A549 (cell line): ENCODE data around the gene RASSF3. TPM values are rescaled to one million over a fixed set of nuclear protein-coding genes. Genes with fewer than 3 reads are reported as not detected.

Experiments used
- ATAC-seq, 2 experiments: fragments of 200-7000 bp in 1 of 2; fragments of >200 bp in 1 of 2; cut with Nextera tagmentation in 1 of 2; cut with Tn5 transposase in 1 of 2; 3 replicates each; pipeline versions ENCODE4 v1.8.0 to v1.9.1; 2018 to 2020; ENCODE audit warnings: mild to moderate bottlenecking in 1 of 2, moderate library complexity in 1 of 2
- CTCF ChIA-PET: fragments of 300-600 bp; sonication (Branson Sonifier 250); formaldehyde crosslinking; extraction: SDS; loops from one replicate; lab custom pipeline; 2021; ENCODE audit warnings: antibody characterized with exemption, inconsistent platforms; lab: Yijun Ruan, JAX
- POLR2A ChIA-PET: fragments of 350-600 bp; formaldehyde crosslinking; extraction: SDS; loops from one replicate; lab custom pipeline; 2021; ENCODE audit warnings: antibody characterized with exemption, inconsistent platforms; lab: Yijun Ruan, JAX
- DNase-seq, 2 experiments: peaks; one replicate each; pipeline versions ENCODE4 v3.0.0 to v3.0.0-alpha.2; 2011 to 2016; ENCODE audit warnings: low read depth in 1 of 2, low spot score in 1 of 2
- FAIRE-seq: peaks from 2 replicates; lab custom pipeline; 2011; peaks lifted over from hg19 to GRCh38; lab: Jason Lieb, UNC
- H3K27ac ChIP-seq, 2 experiments: fragments of >200 bp; sonication (Bioruptor Twin); formaldehyde crosslinking; 3 replicates each; pipeline ENCODE4 v1.5.1; 2016 to 2017
- H3K4me1 ChIP-seq: fragments of >200 bp; sonication (Bioruptor Twin); formaldehyde crosslinking; 3 replicates; pipeline ENCODE4 v1.6.1; 2016
- H3K4me2 ChIP-seq: fragments of >200 bp; sonication (Bioruptor Twin); formaldehyde crosslinking; 3 replicates; pipeline ENCODE4 v1.6.1; 2016
- H3K4me3 ChIP-seq: fragments of >200 bp; sonication (Bioruptor Twin); formaldehyde crosslinking; 3 replicates; pipeline ENCODE4 v1.5.1; 2016
- H3K9me3 ChIP-seq: fragments of >200 bp; sonication (Bioruptor Twin); formaldehyde crosslinking; 3 replicates; pipeline ENCODE4 v1.6.1; 2016
- BCL3 ChIP-seq: fragments of >200 bp; sonication (Bioruptor Twin); formaldehyde crosslinking; IDR thresholded peaks from 3 replicates; pipeline ENCODE4 v1.6.1; 2016
- FOSB ChIP-seq: fragments of 250-450 bp; sonication (Bioruptor Pico); IDR thresholded peaks from 2 replicates; pipeline ENCODE4 v1.5.0; 2020; ENCODE audit warnings: mild to moderate bottlenecking, moderate library complexity
- HDAC2 ChIP-seq: fragments of 200-600 bp; sonication (generic); IDR thresholded peaks from 2 replicates; pipeline ENCODE4 v1.6.1; 2016
- HES2 ChIP-seq: fragments of >200 bp; sonication (Bioruptor Twin); formaldehyde crosslinking; IDR thresholded peaks from 2 replicates; pipeline ENCODE4 v1.6.1; 2016
- HOXB13 ChIP-seq: fragments of 250-450 bp; sonication (Bioruptor Pico); IDR thresholded peaks from 2 replicates; pipeline ENCODE4 v1.5.0; 2020; ENCODE audit warnings: low read depth, mild to moderate bottlenecking, moderate library complexity
- HOXB5 ChIP-seq: fragments of 250-450 bp; sonication (Bioruptor Pico); IDR thresholded peaks from 2 replicates; pipeline ENCODE4 v1.5.0; 2020; ENCODE audit warnings: mild to moderate bottlenecking, moderate library complexity
- KDM5A ChIP-seq: fragments of 200-600 bp; sonication (generic); IDR thresholded peaks from 2 replicates; pipeline ENCODE4 v1.6.1; 2016; ENCODE audit warnings: antibody characterized with exemption, mild to moderate bottlenecking
- MAFK ChIP-seq: fragments of 450-650 bp; IDR thresholded peaks from 2 replicates; pipeline ENCODE4 v1.6.1; 2014; ENCODE audit not compliant: partially characterized antibody
- MAX ChIP-seq: IDR thresholded peaks from 2 replicates; pipeline ENCODE4 v1.6.1; 2012
- MYC ChIP-seq: IDR thresholded peaks from 2 replicates; pipeline ENCODE4 v1.6.1; 2012; ENCODE audit warnings: mild to moderate bottlenecking, inconsistent platforms, low read length, improper control_type of control experiment, borderline replicate concordance
- NR3C1 ChIP-seq: fragments of >200 bp; sonication (Bioruptor Twin); formaldehyde crosslinking; IDR thresholded peaks from 3 replicates; pipeline ENCODE4 v1.6.1; 2017
- PBX3 ChIP-seq: IDR thresholded peaks from 2 replicates; pipeline ENCODE4 v1.6.1; 2012
- SREBF2 ChIP-seq: fragments of 450-650 bp; IDR thresholded peaks from 2 replicates; pipeline ENCODE4 v1.6.1; 2014; ENCODE audit warnings: mild to moderate bottlenecking, moderate library complexity
- TP53 ChIP-seq: fragments of 250-450 bp; sonication (Bioruptor Pico); IDR thresholded peaks from 2 replicates; pipeline ENCODE4 v1.5.0; 2021; ENCODE audit warnings: mild to moderate bottlenecking, moderate library complexity
- ZC3H11A ChIP-seq: fragments of 450-650 bp; IDR thresholded peaks from 2 replicates; pipeline ENCODE4 v1.6.1; 2014; ENCODE audit warnings: antibody characterized with exemption, mild to moderate bottlenecking
- ZFP36 ChIP-seq: fragments of 450-650 bp; IDR thresholded peaks from 2 replicates; pipeline ENCODE4 v1.6.1; 2014; ENCODE audit warnings: borderline replicate concordance; ENCODE audit not compliant: partially characterized antibody
- ZNF302 ChIP-seq: fragments of 250-450 bp; sonication (Bioruptor Pico); IDR thresholded peaks from 2 replicates; pipeline ENCODE4 v1.9.0; 2021; ENCODE audit warnings: inconsistent platforms, mild to moderate bottlenecking, moderate library complexity
- ZSCAN20 ChIP-seq: fragments of 250-450 bp; sonication (Bioruptor Pico); IDR thresholded peaks from 2 replicates; pipeline ENCODE4 v1.8.0; 2022; ENCODE audit warnings: mild to moderate bottlenecking, moderate library complexity
- WGBS: methylation state at CpG from one replicate; pipeline ENCODE4 v1.1.6; 2017; ENCODE audit errors: missing lambda C conversion rate; 5-methylcytosine and 5-hydroxymethylcytosine counted together
- polyA plus RNA-seq, 4 experiments: library from polyadenylated mRNA; depleted of rRNA in 3 of 4; stranded (reverse); fragments of >200 nt; fragmentation: RNase III in 1 of 4; extraction: RNeasy Plus Mini Kit Qiagen cat#74134 plus additional on column Dnase treatment in 1 of 4; gene quantifications; 2 replicates in 3 of 4; 3 replicates in 1 of 4; pipeline ENCODE4 v1.2.3, GENCODE V29; 2011 to 2017
- TF ChIP-seq, protein P1 (sequence below): IDR thresholded peaks from 2 replicates; pipeline ENCODE4 v1.6.1; 2012; ENCODE audit warnings: low read depth, borderline replicate concordance
- TF ChIP-seq, protein P2 (sequence below): fragments of 450-650 bp; IDR thresholded peaks from 2 replicates; pipeline ENCODE4 v1.6.1; 2014; ENCODE audit warnings: antibody characterized with exemption

RASSF3 gene
- polyA plus RNA-seq, 2 of the 4 experiments (the other 2 are of a cell fraction) = 19.7 to 35.4 TPM

DNA sequence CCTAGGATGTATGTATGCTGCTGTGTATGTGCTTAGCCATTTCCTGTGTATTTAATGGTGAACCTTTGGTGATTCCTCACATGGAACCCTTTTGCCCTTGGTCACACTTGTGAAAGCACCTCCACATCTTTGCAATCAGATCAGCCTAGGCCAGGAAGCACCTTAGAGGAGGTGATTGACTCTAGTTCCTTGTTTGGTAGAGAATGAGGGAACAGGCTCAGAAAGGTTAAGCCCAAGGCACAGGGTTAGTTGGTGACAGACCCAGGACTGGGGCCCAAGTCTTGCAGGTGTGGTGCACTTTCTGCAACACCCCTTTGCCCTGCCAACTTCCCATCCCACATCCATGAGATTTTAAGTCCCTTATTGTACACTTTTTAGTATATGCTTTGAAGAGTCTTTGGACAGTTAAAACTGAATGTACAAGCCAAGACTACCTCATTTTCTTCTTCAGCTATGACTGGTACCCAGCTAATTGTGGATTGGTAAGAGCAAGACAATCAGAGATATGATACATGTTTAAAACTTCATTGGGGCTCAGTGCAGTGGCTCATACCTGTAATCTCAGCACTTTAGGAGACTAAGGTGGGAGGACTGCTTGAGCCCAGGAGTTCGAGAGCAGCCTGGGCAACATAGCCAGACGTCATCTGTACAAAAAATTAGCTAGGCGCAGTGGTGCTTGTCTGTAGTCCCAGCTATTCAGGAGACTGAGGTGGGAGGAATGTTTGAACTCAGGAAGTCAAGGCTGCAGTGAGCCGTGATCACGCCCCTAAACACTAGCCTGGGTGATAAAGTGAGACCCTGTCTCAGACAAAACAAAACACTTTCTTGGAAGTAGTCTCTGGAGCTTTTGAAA, 71.1 kb downstream of the RASSF3 start:
- FAIRE-seq (no peak), ATAC-seq (no peak), DNase-seq (no peak)
- no peaks in the 10 kb centered on the region for H3K9me3 ChIP-seq
- H3K4me2 ChIP-seq = peak overlapping the region; percentile 94
- ChIA-PET CTCF (interaction anchor here (0.6 to 11.7 kb wide), 5 partner anchors 12 to 218 kb away, joined by 3 to 112 read pairs (median 28); partner anchors contain the start of gene RASSF3), POLR2A (no interaction called here)
- H3K27ac ChIP-seq = peak overlapping the region; percentile 86 to 92
- H3K4me3 ChIP-seq = no peak overlapping the region
- H3K4me1 ChIP-seq = peaks cover 71% of the 10 kb centered on the region
- 89% methylated on average over 5 of the region's 5 CpGs for WGBS
- TF ChIP-seq ZNF302 (no peak), HES2 (no peak), HDAC2 (no peak)
- TF ChIP-seq, all 56 proteins: peak for 0

GRCh38 chr12:64682572-64683277, 72.4 kb downstream of the RASSF3 start:
- peak in 1 of 2 experiments; percentile 40 for DNase-seq
- H3K4me1 ChIP-seq = peaks cover 59% of the 10 kb centered on the region
- H3K27ac ChIP-seq = peak overlapping the region; percentile 12 to 21; a peak in 4 of 6 replicates
- peak overlapping the region; percentile 41 for H3K4me2 ChIP-seq
- ChIA-PET POLR2A (no interaction called here), CTCF (interaction anchor here (1.0 to 11.7 kb wide), 6 partner anchors 11 to 134 kb away, joined by 4 to 112 read pairs (median 17); partner anchors contain the start of gene RASSF3)
- TF ChIP-seq FOSB (CRISPR knock-in tag) = no peak
- no peak for TF ChIP-seq NR3C1
- no peak for TF ChIP-seq TP53 (CRISPR knock-in tag)
- TF ChIP-seq PBX3 = no peak
- no peak for TF ChIP-seq MYC
- H3K4me3 ChIP-seq = no peak overlapping the region
- no peaks in the 10 kb centered on the region for H3K9me3 ChIP-seq
- no peak for FAIRE-seq
- ATAC-seq = no peak
- WGBS = 78% methylated on average over 6 of the region's 6 CpGs

GRCh38 chr12:64683816-64684543, 73.7 kb downstream of the RASSF3 start:
- ChIA-PET CTCF (interaction anchor here (1.4 to 11.7 kb wide), 4 partner anchors 9 to 135 kb away, joined by 4 to 112 read pairs (median 23); partner anchors contain the start of gene RASSF3), POLR2A (no interaction called here)
- no peak overlapping the region for H3K4me3 ChIP-seq
- H3K4me2 ChIP-seq = no peak overlapping the region
- no peak for TF ChIP-seq TP53 (CRISPR knock-in tag)
- TF ChIP-seq BCL3 = no peak
- TF ChIP-seq NR3C1 = no peak
- no peak for TF ChIP-seq ZNF302
- TF ChIP-seq, protein P1, sequence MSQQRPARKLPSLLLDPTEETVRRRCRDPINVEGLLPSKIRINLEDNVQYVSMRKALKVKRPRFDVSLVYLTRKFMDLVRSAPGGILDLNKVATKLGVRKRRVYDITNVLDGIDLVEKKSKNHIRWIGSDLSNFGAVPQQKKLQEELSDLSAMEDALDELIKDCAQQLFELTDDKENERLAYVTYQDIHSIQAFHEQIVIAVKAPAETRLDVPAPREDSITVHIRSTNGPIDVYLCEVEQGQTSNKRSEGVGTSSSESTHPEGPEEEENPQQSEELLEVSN = no peak
- no peak for TF ChIP-seq MAX
- no peak for TF ChIP-seq MAFK
- no peak for TF ChIP-seq KDM5A
- TF ChIP-seq ZSCAN20 = no peak
- no peak for TF ChIP-seq ZC3H11A
- TF ChIP-seq, protein P2, sequence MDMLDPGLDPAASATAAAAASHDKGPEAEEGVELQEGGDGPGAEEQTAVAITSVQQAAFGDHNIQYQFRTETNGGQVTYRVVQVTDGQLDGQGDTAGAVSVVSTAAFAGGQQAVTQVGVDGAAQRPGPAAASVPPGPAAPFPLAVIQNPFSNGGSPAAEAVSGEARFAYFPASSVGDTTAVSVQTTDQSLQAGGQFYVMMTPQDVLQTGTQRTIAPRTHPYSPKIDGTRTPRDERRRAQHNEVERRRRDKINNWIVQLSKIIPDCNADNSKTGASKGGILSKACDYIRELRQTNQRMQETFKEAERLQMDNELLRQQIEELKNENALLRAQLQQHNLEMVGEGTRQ = no peak
- TF ChIP-seq SREBF2 = no peak
- no peak for TF ChIP-seq HOXB13 (CRISPR knock-in tag)
- no peak for TF ChIP-seq HOXB5 (CRISPR knock-in tag)
- TF ChIP-seq ZFP36 = no peak
- no peak for DNase-seq
- WGBS = 93% methylated on average over 10 of the region's 10 CpGs
- no peaks in the 10 kb centered on the region for H3K9me3 ChIP-seq
- no peak overlapping the region for H3K27ac ChIP-seq
- no peak for FAIRE-seq
- peaks cover 46% of the 10 kb centered on the region for H3K4me1 ChIP-seq
- ATAC-seq = no peak
